PFSK-1 (cell line): ENCODE results near the gene SATB1.

Experiments used
- FOXP2 ChIP-seq: optimal IDR thresholded peaks from 2 replicates; pipeline ENCODE3; 2011; ENCODE audit warnings: borderline replicate concordance, control low read depth, inconsistent platforms; ENCODE audit not compliant: insufficient read depth; ENCODE audit errors: extremely low read length, extremely low read depth
- POLR2AphosphoS5 ChIP-seq: IDR thresholded peaks from 2 replicates; pipeline ENCODE4 v1.6.1; 2012; ENCODE audit warnings: low read depth, mild to moderate bottlenecking, control low read depth, low read length, moderate library complexity
- REST ChIP-seq, 2 experiments: IDR thresholded peaks; 2 replicates each; pipeline versions ENCODE4 v1.6.1 to v1.8.0; 2011 to 2012; ENCODE audit warnings: low read depth in 2 of 2, low read length in 2 of 2, control low read depth in 1 of 2, inconsistent platforms in 1 of 2, mild to moderate bottlenecking in 1 of 2, moderate library complexity in 1 of 2; ENCODE audit not compliant: insufficient read depth in 1 of 2
- SIN3A ChIP-seq: IDR thresholded peaks from 2 replicates; pipeline ENCODE4 v1.6.1; 2012; ENCODE audit warnings: mild to moderate bottlenecking, low read length, moderate library complexity, borderline replicate concordance; ENCODE audit not compliant: insufficient read depth
- TAF1 ChIP-seq: IDR thresholded peaks from 2 replicates; pipeline ENCODE4 v1.6.1; 2012; ENCODE audit warnings: low read length, control low read depth, borderline replicate concordance; ENCODE audit not compliant: insufficient read depth

Gene SATB1

DNA sequence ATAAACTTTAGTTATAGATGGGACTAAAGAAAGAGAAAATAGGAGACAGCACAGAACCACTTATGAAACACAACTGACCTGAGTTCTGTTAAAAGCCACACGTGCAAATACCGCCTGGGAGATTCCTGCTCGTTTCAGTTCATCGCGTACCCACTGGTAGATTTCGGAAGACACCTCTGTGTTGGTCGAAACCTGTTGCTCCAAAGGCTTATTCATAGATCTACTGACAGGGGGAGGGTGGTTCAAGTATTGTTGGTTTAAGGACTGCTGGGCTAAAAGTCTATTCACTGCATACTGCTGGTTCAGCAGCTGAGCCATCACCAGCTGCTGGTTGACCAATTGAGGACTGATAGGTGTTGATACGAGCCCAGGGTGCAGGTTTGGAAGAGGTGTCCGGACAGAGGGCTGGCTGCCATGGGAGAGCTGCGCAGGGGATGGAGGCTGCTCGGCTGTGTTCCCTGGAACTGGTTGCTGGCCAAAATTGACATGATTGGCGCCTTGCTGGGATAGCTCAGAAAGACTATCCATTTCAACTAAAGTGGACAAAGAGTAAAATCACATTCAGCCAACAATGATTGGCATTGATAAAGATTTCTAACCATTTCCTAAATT, 30.6 kb downstream of the SATB1 start:
- TF ChIP-seq SIN3A: no peak
- TF ChIP-seq FOXP2: no peak
- no peak for TF ChIP-seq POLR2AphosphoS5
- TF ChIP-seq REST (IDR thresholded peaks at IDR 0.05; ENCODE audit: insufficient read depth in 1 of 2, low read depth in 2 of 2, low read length in 2 of 2): no peak
- TF ChIP-seq TAF1: no peak

DNA sequence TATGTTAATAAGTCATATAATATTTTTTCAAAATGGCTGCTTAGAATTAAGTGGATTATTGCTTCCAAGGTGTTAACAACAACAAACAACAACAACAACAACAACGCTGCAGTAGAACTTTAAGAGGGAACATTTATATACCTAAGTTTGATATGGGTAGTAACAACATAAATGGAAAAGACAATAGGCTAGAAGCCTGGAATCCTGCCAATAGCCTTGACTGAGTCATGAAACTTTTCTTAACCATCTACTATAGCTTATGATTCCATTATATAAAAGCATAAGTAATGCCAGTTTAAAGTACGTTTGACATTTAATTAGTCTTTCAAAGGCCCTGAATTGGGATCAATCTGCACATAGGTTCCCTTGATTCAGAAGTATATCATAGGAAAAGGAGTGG, 31.2 kb downstream of the SATB1 start:
- TF ChIP-seq REST (IDR thresholded peaks at IDR 0.05; ENCODE audit: insufficient read depth in 1 of 2, low read depth in 2 of 2, low read length in 2 of 2) (no peak), FOXP2 (no peak), SIN3A (no peak), TAF1 (no peak), POLR2AphosphoS5 (no peak)

DNA sequence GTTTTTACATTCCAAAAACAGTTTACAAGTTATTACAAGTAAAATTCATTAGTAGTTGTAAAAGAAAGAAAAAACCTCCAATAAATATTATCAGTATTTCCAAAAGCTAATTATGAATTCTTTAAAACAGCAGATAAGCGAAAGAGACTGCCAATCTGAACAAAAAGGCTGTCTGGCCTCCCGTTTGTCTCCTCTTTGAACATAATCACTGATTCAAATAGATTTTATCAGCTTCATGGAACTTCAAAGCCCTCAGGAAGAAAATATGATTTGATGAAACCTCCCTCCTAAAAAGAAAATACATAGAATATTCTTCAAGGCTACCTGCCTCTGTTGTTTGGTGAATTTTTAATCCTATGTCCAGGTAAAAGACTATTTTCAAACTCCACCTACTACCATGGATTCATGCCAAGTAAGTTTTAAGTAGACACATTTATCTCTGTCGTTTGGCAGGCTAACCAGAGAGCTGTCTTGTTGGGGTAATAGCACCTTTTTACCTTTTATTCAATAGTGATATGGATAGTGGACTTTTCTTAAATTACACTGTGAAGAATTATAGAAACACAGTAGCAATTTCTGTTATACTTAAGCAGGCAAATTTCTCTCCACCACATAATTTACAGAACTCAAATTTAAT, 35.0 kb downstream of the SATB1 start:
- TF ChIP-seq REST (IDR thresholded peaks at IDR 0.05; ENCODE audit: insufficient read depth in 1 of 2, low read depth in 2 of 2, low read length in 2 of 2): no peak
- no peak for TF ChIP-seq FOXP2
- TF ChIP-seq POLR2AphosphoS5: no peak
- TF ChIP-seq SIN3A: no peak
- TF ChIP-seq TAF1: no peak

- TF ChIP-seq REST (IDR thresholded peaks at IDR 0.05; ENCODE audit: insufficient read depth in 1 of 2, low read depth in 2 of 2, low read length in 2 of 2) (no peak), SIN3A (no peak), TAF1 (no peak), FOXP2 (no peak), POLR2AphosphoS5 (no peak)
Observed at GRCh38 chr3:18389108-18389733, 35.9 kb downstream of the SATB1 start.
